Measurements from ENCODE around the gene ENO1. TPM values are rescaled to one million over a fixed set of nuclear protein-coding genes. Genes with fewer than 3 reads are reported as not detected.
A peak's percentile ranks its signal among the peaks of the same experiment; 100 is the strongest.
"Not testable (repeated sequence)": the region's sequence is repeated elsewhere in the genome, so short reads cannot be mapped to it uniquely, and the experiment has no call there.

The ENO1 gene
- total RNA-seq, 2 donors from 2014 or later: 484 to 601 TPM

- intact Hi-C loops (cut with DNase I, micrococcal nuclease): no loop called here
- DNase-seq: peak; percentile 31 to 40
- ATAC-seq: peak; percentile 89
These were observed 55.9 kb downstream of the ENO1 start for GRCh38 chr1:8822373-8823294.

GRCh38 chr1:8821084-8821483 lies 57.4 kb downstream of the ENO1 start:
- intact Hi-C loops (cut with DNase I, micrococcal nuclease): no loop called here
- DNase-seq: no peak

GRCh38 chr1:8818789-8819188 lies 59.7 kb downstream of the ENO1 start:
- intact Hi-C loops (cut with DNase I, micrococcal nuclease); DNase-seq; ATAC-seq: not testable (repeated sequence)

More at GRCh38 chr1:8821084-8821483, 57.4 kb downstream of the ENO1 start:
- ATAC-seq: no peak

GRCh38 chr1:8818325-8818775 lies 60.1 kb downstream of the ENO1 start:
- peak in 1 of 2 donors; percentile 31 for DNase-seq
- no peak for ATAC-seq
- intact Hi-C loops (cut with DNase I, micrococcal nuclease): no loop called here

GRCh38 chr1:8817412-8818324 lies 60.8 kb downstream of the ENO1 start, which contains the start of gene RERE:
Gene RERE (minus strand): TSS chr1:8817640.
- intact Hi-C loops (cut with DNase I, micrococcal nuclease): no loop called here
- ATAC-seq: peak; percentile 98
- DNase-seq: peak; percentile 92

GRCh38 chr1:8816831-8817411 lies 61.6 kb downstream of the ENO1 start:
- DNase-seq (peak; percentile 26 to 49), ATAC-seq (peak; percentile 40)
- intact Hi-C loops (cut with DNase I, micrococcal nuclease): no loop called here

GRCh38 chr1:8816264-8816663 lies 62.2 kb downstream of the ENO1 start:
- no peak for ATAC-seq
- DNase-seq: no peak
- intact Hi-C loops (cut with DNase I, micrococcal nuclease): no loop called here

GRCh38 chr1:8815582-8816151 lies 62.8 kb downstream of the ENO1 start:
- DNase-seq: no peak
- intact Hi-C loops (cut with DNase I, micrococcal nuclease): no loop called here
- ATAC-seq: no peak

- ATAC-seq (no peak), DNase-seq (no peak)
- intact Hi-C loops (cut with DNase I, micrococcal nuclease): no loop called here
These were observed 63.6 kb downstream of the ENO1 start for GRCh38 chr1:8814865-8815264.

- intact Hi-C loops (cut with DNase I, micrococcal nuclease): no loop called here
- ATAC-seq: no peak
- no peak for DNase-seq
These were observed 64.5 kb downstream of the ENO1 start for GRCh38 chr1:8813991-8814390.

- no peak for ATAC-seq
- no peak for DNase-seq
- intact Hi-C loops (cut with DNase I, micrococcal nuclease): no loop called here
These were observed 65.3 kb downstream of the ENO1 start for GRCh38 chr1:8813016-8813763.

GRCh38 chr1:8812081-8812480 lies 66.4 kb downstream of the ENO1 start:
- intact Hi-C loops (cut with DNase I, micrococcal nuclease): no loop called here
- no peak for DNase-seq
- ATAC-seq: no peak

Small RNA genes lying within 50 kb of the gene (microRNA-seq; reads per million reads assigned to microRNA genes)
- 0 reads per million in 2 donors for gene MIR6728

Other genes starting within 250 kb of the ENO1 start
- 100 to 1,000 TPM in 1 of 2 donors, 10 to 100 TPM in 1; 95.0 to 102 TPM for gene RERE, start 61.0 kb downstream of the ENO1 start, total RNA-seq
- gene CA6, start 67.2 kb upstream of the ENO1 start, total RNA-seq: not detected
- gene SLC2A7, start 147.7 kb upstream of the ENO1 start, total RNA-seq: not detected
- gene SLC2A5, start 190.9 kb upstream of the ENO1 start, total RNA-seq: 10 to 100 TPM in 1 of 2 donors, 1 to 10 TPM in 1; 8.1 to 10.4 TPM

All from left colon (tissue), 2 donors.